HUES48 (cell line): ENCODE results near the gene PLEKHD1.
A peak's percentile ranks its signal among the peaks of the same experiment; 100 is the strongest.

Experiments
- H3K27ac ChIP-seq: one replicate; pipeline ENCODE4 v1.7.0; 2013; ENCODE audit warnings: low read depth, low read length, inconsistent platforms
- H3K27me3 ChIP-seq: 2 replicates; pipeline ENCODE4 v1.6.1; 2013; ENCODE audit warnings: mild to moderate bottlenecking, low read length; ENCODE audit not compliant: control insufficient read depth, insufficient read depth
- H3K36me3 ChIP-seq: 2 replicates; pipeline ENCODE4 v1.6.1; 2013; ENCODE audit warnings: low read length; ENCODE audit not compliant: control insufficient read depth, insufficient read depth
- H3K4me1 ChIP-seq: 2 replicates; pipeline ENCODE4 v1.6.1; 2013; ENCODE audit warnings: mild to moderate bottlenecking, low read length; ENCODE audit not compliant: control insufficient read depth, insufficient read depth
- H3K4me3 ChIP-seq: 2 replicates; pipeline ENCODE4 v1.5.1; 2013; ENCODE audit warnings: mild to moderate bottlenecking, low read depth, low read length
- H3K9ac ChIP-seq: 2 replicates; pipeline ENCODE4 v1.6.1; 2013; ENCODE audit warnings: mild to moderate bottlenecking, low read depth, low read length, moderate library complexity
- H3K9me3 ChIP-seq: 2 replicates; pipeline ENCODE4 v1.6.1; 2013; ENCODE audit warnings: low read length; ENCODE audit not compliant: control insufficient read depth, insufficient read depth

PLEKHD1 gene

GRCh38 chr14:69484444-69485314 lies at the start of gene PLEKHD1:
TSS of gene PLEKHD1 (plus strand) at chr14:69484728. CDS start at chr14:69484966, 238 bp downstream.
- peaks cover 4% of the 10 kb centered on the region; the same call in 1 of the 2 replicates for H3K4me1 ChIP-seq
- H3K9me3 ChIP-seq: no peaks in the 10 kb centered on the region
- no peak within 1 kb of the TSS for H3K9ac ChIP-seq
- no peak within 1 kb of the TSS for H3K27ac ChIP-seq
- no peaks in the 10 kb centered on the region for H3K36me3 ChIP-seq
- peak within 1 kb of the TSS; percentile 68 for H3K4me3 ChIP-seq
- peaks cover 58% of the 10 kb centered on the region for H3K27me3 ChIP-seq

- no peaks in the 10 kb centered on the region; the same call in 1 of the 2 replicates for H3K4me1 ChIP-seq
- H3K9me3 ChIP-seq: no peaks in the 10 kb centered on the region
- no peaks in the 10 kb centered on the region for H3K27me3 ChIP-seq
- no peak overlapping the region for H3K27ac ChIP-seq
- H3K9ac ChIP-seq: no peak overlapping the region
- peaks cover 13% of the 10 kb centered on the region for H3K36me3 ChIP-seq
- no peak overlapping the region for H3K4me3 ChIP-seq
Measured at GRCh38 chr14:69439521-69440270, 44.8 kb upstream of the PLEKHD1 start.

- H3K9me3 ChIP-seq: no peaks in the 10 kb centered on the region
- H3K27me3 ChIP-seq: no peaks in the 10 kb centered on the region
- no peak overlapping the region; the same call in 1 of the 2 replicates for H3K9ac ChIP-seq
- H3K27ac ChIP-seq: no peak overlapping the region
- no peaks in the 10 kb centered on the region for H3K4me1 ChIP-seq
- peaks cover 13% of the 10 kb centered on the region for H3K36me3 ChIP-seq
- H3K4me3 ChIP-seq: no peak overlapping the region
Measured at GRCh38 chr14:69441948-69442347, 42.6 kb upstream of the PLEKHD1 start.

GRCh38 chr14:69443296-69443805 lies 41.2 kb upstream of the PLEKHD1 start:
- H3K36me3 ChIP-seq: peaks cover 13% of the 10 kb centered on the region
- no peak overlapping the region for H3K27ac ChIP-seq
- no peak overlapping the region for H3K4me3 ChIP-seq
- H3K4me1 ChIP-seq: no peaks in the 10 kb centered on the region
- no peak overlapping the region for H3K9ac ChIP-seq
- no peaks in the 10 kb centered on the region for H3K9me3 ChIP-seq
- no peaks in the 10 kb centered on the region for H3K27me3 ChIP-seq

- no peaks in the 10 kb centered on the region for H3K4me1 ChIP-seq
- H3K9me3 ChIP-seq: no peaks in the 10 kb centered on the region
- peaks cover 5% of the 10 kb centered on the region; the same call in 1 of the 2 replicates for H3K36me3 ChIP-seq
- H3K27ac ChIP-seq: no peak overlapping the region
- no peak overlapping the region for H3K9ac ChIP-seq
- no peak overlapping the region for H3K4me3 ChIP-seq
- no peaks in the 10 kb centered on the region for H3K27me3 ChIP-seq
Measured at GRCh38 chr14:69449216-69449615, 35.3 kb upstream of the PLEKHD1 start.

GRCh38 chr14:69451941-69452340 lies 32.6 kb upstream of the PLEKHD1 start:
- no peak overlapping the region for H3K4me3 ChIP-seq
- H3K9me3 ChIP-seq: no peaks in the 10 kb centered on the region
- H3K4me1 ChIP-seq: no peaks in the 10 kb centered on the region
- H3K36me3 ChIP-seq: peaks cover 22% of the 10 kb centered on the region
- H3K27ac ChIP-seq: no peak overlapping the region
- no peak overlapping the region for H3K9ac ChIP-seq
- H3K27me3 ChIP-seq: no peaks in the 10 kb centered on the region

GRCh38 chr14:69458350-69458749 lies 26.2 kb upstream of the PLEKHD1 start:
- no peaks in the 10 kb centered on the region for H3K4me1 ChIP-seq
- H3K27ac ChIP-seq: no peak overlapping the region
- no peaks in the 10 kb centered on the region for H3K27me3 ChIP-seq
- H3K36me3 ChIP-seq: peaks cover 49% of the 10 kb centered on the region
- H3K9ac ChIP-seq: no peak overlapping the region
- H3K9me3 ChIP-seq: no peaks in the 10 kb centered on the region
- H3K4me3 ChIP-seq: no peak overlapping the region

- no peaks in the 10 kb centered on the region for H3K9me3 ChIP-seq
- H3K4me1 ChIP-seq: no peaks in the 10 kb centered on the region
- H3K27ac ChIP-seq: no peak overlapping the region
- peaks cover 49% of the 10 kb centered on the region for H3K36me3 ChIP-seq
- no peaks in the 10 kb centered on the region for H3K27me3 ChIP-seq
- H3K9ac ChIP-seq: no peak overlapping the region
- no peak overlapping the region for H3K4me3 ChIP-seq
Measured at GRCh38 chr14:69459122-69459521, 25.4 kb upstream of the PLEKHD1 start.

- Histone ChIP-seq H3K4me1 (no peaks in the 10 kb centered on the region), H3K27me3 (no peaks in the 10 kb centered on the region), H3K36me3 (peaks cover 42% of the 10 kb centered on the region), H3K9ac (no peak overlapping the region), H3K27ac (no peak overlapping the region), H3K4me3 (no peak overlapping the region), H3K9me3 (no peaks in the 10 kb centered on the region)
Measured at GRCh38 chr14:69460093-69460701, 24.3 kb upstream of the PLEKHD1 start.

- no peaks in the 10 kb centered on the region for H3K9me3 ChIP-seq
- no peak overlapping the region for H3K4me3 ChIP-seq
- H3K4me1 ChIP-seq: no peaks in the 10 kb centered on the region
- peak overlapping the region; percentile 48 for H3K27ac ChIP-seq
- peaks cover 11% of the 10 kb centered on the region; the same call in 1 of the 2 replicates for H3K36me3 ChIP-seq
- no peaks in the 10 kb centered on the region for H3K27me3 ChIP-seq
- H3K9ac ChIP-seq: no peak overlapping the region
Measured at GRCh38 chr14:69464379-69464778, 20.1 kb upstream of the PLEKHD1 start.
